Embryonic facial prominence (tissue), 1 donor: ENCODE data around the gene CHTF18.

Experiments
- DNase-seq: peaks from one replicate; pipeline ENCODE4 v3.0.0-alpha.2; 2016; ENCODE audit errors: extremely low spot score

Gene CHTF18

DNA sequence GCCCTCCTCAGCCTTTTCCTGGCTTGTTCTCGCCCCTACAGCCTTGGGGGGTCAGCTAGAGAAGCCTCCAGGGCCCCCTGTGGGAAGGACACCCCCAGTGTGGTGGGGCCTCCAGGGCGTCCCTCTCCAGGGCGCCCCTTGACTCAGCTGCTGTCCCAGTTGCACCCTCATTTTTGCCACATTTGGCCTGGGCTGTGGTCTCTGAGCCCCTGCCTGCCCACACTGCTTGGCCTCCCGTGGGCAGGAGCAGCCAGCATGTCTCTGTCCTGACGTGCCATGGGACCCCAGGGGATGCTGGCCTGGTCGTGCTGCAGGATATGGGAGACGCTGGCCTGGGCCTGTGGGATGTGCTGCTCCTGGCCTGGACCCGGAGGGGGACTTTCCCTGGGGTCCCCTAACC lies 5.0 kb downstream of the CHTF18 start:
- no peak for DNase-seq

GRCh38 chr16:794091-794822 lies 5.8 kb downstream of the CHTF18 start:
- DNase-seq: no peak

- no peak for DNase-seq
Observed at GRCh38 chr16:794853-795466, 6.5 kb downstream of the CHTF18 start.

DNA sequence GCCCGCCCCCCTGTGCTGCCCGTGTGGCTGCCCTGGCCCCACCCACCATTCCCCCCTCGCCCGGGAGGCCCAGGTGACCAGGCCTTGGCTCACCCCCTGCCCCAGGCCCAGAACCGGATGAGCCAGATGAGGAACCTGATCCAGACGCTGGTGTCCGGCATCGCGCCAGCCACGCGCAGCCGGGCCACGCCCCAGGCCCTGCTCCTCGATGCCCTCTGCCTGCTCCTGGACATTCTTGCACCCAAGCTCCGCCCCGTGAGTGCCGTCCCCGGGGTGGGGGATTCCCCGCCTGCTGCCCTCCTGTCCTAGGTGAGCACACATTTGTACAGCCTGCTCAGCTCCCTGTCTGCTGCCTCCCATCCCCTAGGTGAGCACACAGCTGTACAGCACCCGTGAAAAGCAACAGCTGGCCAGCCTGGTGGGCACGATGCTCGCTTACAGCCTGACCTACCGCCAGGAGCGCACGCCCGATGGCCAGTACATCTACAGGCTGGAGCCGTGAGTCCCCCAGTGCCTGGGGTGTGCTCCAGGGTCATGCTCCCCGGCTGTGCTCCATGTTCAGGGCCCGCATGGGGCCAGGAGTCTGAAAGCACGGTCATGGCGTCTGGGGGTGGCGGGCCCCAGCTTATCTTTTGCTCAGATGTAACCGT lies 7.3 kb downstream of the CHTF18 start:
- DNase-seq: no peak

DNA sequence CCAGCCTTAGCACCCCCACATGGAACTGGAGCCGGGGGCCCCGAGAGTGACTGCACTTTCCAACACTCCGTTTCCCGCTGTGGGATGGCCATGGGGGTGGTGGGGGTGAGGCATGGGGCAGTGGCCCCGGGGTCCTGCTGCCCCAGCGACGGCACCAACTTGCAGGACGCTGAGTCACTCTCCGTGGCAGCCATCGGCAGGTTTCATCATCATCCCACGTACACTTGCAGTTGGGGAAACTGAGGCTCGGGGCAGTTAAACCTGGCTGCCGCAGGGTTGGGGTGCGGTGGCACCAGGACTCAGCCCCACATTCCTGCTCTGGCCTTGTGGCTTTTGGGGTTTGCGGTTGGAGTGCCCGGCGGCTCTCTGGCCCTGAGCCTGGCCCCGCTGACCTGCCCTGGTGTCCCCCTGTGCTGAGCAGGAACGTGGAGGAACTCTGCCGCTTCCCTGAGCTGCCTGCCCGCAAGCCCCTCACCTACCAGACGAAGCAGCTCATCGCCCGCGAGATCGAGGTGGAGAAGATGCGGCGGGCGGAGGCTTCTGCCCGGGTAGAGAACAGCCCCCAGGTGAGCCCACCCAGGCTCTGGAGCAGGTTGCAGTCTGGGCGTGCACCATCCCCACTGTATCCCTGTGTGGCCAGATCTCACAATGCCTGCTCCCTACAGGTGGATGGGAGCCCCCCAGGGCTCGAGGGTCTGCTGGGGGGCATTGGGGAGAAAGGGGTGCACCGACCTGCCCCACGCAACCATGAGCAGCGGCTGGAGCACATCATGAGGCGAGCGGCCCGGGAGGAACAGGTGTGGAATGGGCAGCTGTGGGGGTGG lies 8.1 kb downstream of the CHTF18 start:
- DNase-seq: no peak

GRCh38 chr16:797120-797420 lies 8.7 kb downstream of the CHTF18 start:
- DNase-seq: no peak

GRCh38 chr16:797686-798085 lies 9.3 kb downstream of the CHTF18 start:
- no peak for DNase-seq

GRCh38 chr16:798666-799065 lies 10.2 kb downstream of the CHTF18 start:
- no peak for DNase-seq

GRCh38 chr16:799111-799947 lies 10.9 kb downstream of the CHTF18 start:
- no peak for DNase-seq

- DNase-seq: no peak
Observed at GRCh38 chr16:799948-800833, 11.8 kb downstream of the CHTF18 start, which contains the start of gene GNG13. TSS of gene GNG13 (minus strand) at chr16:800734. CDS start at chr16:799077, 1,657 bp downstream.

DNA sequence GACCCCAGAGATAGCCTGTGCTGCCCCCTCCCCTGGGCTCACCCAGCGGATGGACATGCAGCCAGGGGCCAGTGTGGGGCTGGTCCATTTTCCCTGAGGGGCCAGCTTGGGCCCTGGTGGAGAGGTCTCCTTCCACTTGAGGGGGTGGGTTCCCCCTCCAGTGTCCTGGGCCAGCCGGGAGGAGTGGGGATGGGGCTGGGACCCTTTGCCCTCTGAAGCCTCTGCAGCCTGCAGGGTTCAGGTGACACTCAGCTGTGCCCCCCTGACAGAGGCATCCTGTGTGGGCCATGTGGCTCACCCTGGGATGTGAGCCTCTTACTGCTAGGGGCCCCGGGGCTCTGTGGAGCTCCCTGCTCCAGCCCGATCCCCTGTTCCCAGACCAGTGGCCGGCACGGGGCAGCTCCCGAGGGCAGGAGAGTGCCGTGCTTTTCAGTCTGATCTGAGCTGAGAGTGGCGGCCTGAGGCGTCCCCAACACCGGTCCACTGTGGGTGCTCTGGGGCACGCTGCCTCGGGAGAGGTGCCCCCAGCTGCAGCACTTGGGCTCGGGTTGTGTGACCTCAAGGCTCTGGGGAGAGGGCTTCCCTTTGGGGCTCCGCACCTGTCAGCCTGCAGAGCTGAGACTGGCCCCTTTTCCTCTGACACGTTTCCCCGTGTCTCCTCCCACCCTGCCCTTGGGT lies 12.6 kb downstream of the CHTF18 start:
- DNase-seq: no peak

DNA sequence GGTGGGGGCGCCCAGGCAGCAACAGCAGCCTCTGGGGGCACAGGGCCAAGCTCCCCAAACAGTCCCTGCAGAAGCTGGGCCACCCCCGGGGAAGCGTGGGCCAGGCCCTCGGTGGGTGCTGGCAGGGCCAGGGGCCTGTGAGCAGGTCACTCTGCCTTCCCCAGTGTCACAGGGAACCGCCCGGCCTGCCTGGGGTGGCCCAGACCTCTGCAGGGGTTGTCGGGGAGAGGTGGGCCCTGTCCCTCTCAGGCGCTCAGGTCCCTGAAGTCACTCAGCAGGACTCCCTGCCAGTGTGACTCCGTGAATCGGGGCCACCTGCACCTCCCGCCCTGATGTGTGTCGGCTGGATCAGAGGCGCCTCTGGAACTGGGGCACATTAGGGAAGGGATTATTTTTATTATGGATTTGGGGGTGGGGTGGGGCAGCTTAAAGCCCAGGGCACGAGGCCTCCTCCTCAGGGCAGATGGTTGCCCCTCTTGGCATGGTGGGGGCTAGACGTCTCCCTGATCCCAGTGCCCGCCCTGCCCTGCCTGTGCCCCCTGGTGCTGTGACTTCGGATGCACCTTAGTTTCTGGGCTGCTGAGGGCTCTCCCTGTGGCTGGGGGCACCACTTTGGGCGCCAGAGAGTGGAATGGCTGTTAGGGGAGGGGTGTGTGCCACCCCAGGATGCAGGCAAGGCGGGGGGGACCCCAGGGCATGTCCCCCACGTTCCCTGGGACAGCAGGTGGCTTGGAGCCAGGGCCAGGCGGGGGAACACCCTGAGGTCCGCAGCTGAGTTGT lies 13.4 kb downstream of the CHTF18 start:
- no peak for DNase-seq

GRCh38 chr16:802461-802860 lies 14.0 kb downstream of the CHTF18 start:
- no peak for DNase-seq

DNA sequence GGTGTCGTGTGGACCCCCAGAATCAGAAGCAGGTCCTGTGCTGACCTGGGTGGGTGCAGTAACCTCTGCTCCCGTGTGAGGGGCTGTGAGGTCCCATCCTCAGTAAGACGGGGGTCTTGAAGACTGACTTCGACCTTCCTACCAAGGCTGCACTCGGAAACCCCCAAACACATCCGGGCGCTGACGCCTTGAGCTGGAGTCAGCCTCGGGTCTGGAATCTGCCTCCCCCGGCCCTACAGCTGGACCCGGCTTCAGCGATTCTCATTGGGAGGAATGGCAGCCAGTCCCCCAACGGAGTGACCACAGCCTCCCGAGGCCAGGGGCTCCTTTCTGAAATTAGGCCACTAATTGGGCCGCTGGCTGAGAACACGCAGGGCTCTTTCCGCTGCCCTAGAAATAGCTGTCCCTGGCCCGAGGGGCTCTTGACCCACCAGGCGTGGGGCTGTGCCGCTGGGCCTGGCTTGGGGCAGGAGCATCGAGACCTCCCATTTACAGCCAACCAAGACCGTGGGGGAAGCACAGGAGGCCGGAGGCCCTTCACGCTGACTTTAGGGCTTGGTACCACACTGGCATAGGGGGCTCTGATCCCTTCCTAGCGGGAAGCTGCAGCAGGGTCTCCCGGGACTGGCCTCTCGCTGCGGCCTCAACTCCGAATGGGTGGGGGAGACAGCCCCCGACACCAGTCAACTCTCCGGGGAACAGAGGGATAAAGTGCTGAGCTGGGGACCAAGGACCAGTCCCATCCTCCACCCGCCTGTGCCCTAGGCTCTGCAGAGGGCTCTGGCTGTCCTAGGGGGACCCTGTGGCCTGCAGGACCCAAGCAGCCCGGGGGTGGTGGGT lies 14.7 kb downstream of the CHTF18 start:
- no peak for DNase-seq

DNA sequence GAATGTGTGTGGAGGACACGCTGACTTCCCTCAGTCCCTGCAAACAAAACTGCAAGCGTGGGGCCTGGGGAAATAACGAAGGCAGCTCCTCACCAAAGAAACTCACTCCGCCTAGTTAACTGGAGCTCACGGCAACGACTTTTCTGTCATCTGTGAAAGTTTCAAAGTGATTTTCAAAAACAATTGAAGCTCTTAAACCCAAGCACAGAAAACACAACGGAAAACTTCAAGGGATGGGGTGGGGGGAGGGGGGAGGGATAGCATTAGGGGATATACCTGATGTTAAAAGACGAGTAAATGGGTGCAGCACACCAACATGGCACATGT lies 15.3 kb downstream of the CHTF18 start:
- no peak for DNase-seq

GRCh38 chr16:804193-805048 lies 16.0 kb downstream of the CHTF18 start:
- DNase-seq: no peak

DNA sequence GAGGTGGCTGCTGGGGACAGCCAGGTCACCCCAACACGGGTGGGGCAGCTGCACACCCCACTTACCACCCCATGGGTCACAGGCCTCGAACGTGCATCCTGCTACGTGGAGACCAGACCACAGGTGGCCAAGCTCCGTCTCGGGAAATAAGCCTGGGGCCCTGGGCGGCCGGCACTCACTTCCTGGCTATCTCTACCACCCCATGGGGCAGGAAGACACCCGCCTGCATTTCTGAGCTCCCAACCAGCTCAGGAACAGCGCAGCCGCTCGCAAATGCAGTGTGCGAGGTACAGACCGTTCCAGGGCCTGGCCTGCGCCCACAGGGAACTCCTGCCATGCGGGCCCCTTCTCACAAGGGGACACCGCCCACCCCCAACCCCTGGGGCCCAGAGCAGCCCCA lies 17.1 kb downstream of the CHTF18 start:
- no peak for DNase-seq
